Stimulated activated CD4-positive, alpha-beta T cell treated with anti-CD3 and anti-CD28 coated beads, Interleukin-15, amount 100 ng/mL, for 24 hours (primary cell): ENCODE results near the gene KIF26B.

ENCODE experiments used
- DNase-seq: peaks from one replicate; pipeline ENCODE4 v3.0.0-alpha.2; 2020

Gene KIF26B

GRCh38 chr1:245173446-245174211 is 18.8 kb downstream of the KIF26B start:
- no peak for DNase-seq

GRCh38 chr1:245177071-245177900 is 22.5 kb downstream of the KIF26B start:
- DNase-seq = no peak

GRCh38 chr1:245179706-245180105 is 24.9 kb downstream of the KIF26B start:
- no peak for DNase-seq

GRCh38 chr1:245180496-245181157 is 25.8 kb downstream of the KIF26B start:
- DNase-seq = no peak

- no peak for DNase-seq
Observed at GRCh38 chr1:245181158-245181517, 26.4 kb downstream of the KIF26B start.

- no peak for DNase-seq
Observed at GRCh38 chr1:245182028-245182427, 27.2 kb downstream of the KIF26B start.

GRCh38 chr1:245183429-245183828 is 28.6 kb downstream of the KIF26B start:
- DNase-seq = no peak

GRCh38 chr1:245184779-245185178 is 30.0 kb downstream of the KIF26B start:
- DNase-seq = no peak

- DNase-seq = no peak
Observed at GRCh38 chr1:245188403-245188802, 33.6 kb downstream of the KIF26B start.

- DNase-seq = no peak
Observed at GRCh38 chr1:245195398-245195797, 40.6 kb downstream of the KIF26B start.

- DNase-seq = no peak
Observed at GRCh38 chr1:245197121-245197520, 42.3 kb downstream of the KIF26B start.

GRCh38 chr1:245197911-245198379 is 43.2 kb downstream of the KIF26B start:
- DNase-seq = no peak

- DNase-seq = no peak
Observed at GRCh38 chr1:245198748-245199516, 44.1 kb downstream of the KIF26B start.

GRCh38 chr1:245200146-245200545 is 45.4 kb downstream of the KIF26B start:
- no peak for DNase-seq

- no peak for DNase-seq
Observed at GRCh38 chr1:245201201-245201600, 46.4 kb downstream of the KIF26B start.

GRCh38 chr1:245201827-245202226 is 47.0 kb downstream of the KIF26B start:
- no peak for DNase-seq

GRCh38 chr1:245205396-245205795 is 50.6 kb downstream of the KIF26B start:
- DNase-seq = no peak

GRCh38 chr1:245205864-245206263 is 51.1 kb downstream of the KIF26B start:
- no peak for DNase-seq

GRCh38 chr1:245207056-245207638 is 52.4 kb downstream of the KIF26B start:
- no peak for DNase-seq

GRCh38 chr1:245207801-245208200 is 53.0 kb downstream of the KIF26B start:
- DNase-seq = no peak

GRCh38 chr1:245209658-245210435 is 55.1 kb downstream of the KIF26B start:
- no peak for DNase-seq
